MM.1S (cell line): ENCODE results near the gene C3.

Experiments
- CTCF ChIP-seq: fragments of 300-600 bp; sonication (generic); IDR thresholded peaks from 2 replicates; pipeline ENCODE4 v1.5.1; 2016; ENCODE audit warnings: antibody characterized with exemption, low read length, mixed read lengths
- EZH2 ChIP-seq: fragments of 300-600 bp; sonication (generic); optimal IDR thresholded peaks from 2 replicates; pipeline ENCODE3; 2017; ENCODE audit warnings: low read depth, mild to moderate bottlenecking, antibody characterized with exemption, low read length, mixed read lengths
- EZH2phosphoT487 ChIP-seq: fragments of 300-600 bp; sonication (generic); IDR thresholded peaks from 2 replicates; pipeline ENCODE4 v1.6.1; 2018; ENCODE audit warnings: antibody characterized with exemption, low read length

DNA sequence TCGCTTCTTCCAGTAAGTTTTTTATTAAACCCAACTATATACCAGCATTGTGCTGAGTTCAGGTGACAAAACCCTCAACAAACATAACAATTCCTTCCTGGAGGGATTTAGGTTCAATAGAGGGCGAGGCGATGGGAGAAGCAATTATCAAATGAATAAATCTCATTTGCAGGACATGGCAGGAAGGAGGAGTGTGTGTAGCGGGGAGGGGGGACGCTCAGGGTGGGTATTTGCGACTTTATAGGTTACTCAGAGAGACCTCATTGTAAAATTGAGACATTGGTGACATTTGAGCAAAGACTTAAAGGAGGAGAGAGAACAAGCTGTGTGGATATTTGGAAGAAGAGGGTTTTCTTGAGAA lies 3.9 kb downstream of the C3 start:
- TF ChIP-seq CTCF = no peak
- no peak for TF ChIP-seq EZH2
- TF ChIP-seq EZH2phosphoT487 = no peak
